GM21367 (cell line): ENCODE results near the gene SLC12A3.

ENCODE experiments used
- ATAC-seq: cut with Tn5 transposase; IDR thresholded peaks from one replicate; pipeline ENCODE4 v1.9.1; 2021; ENCODE audit not compliant: unreplicated experiment

The SLC12A3 gene

GRCh38 chr16:56848029-56848936 is 16.7 kb upstream of the SLC12A3 start:
- ATAC-seq, result no peak

DNA sequence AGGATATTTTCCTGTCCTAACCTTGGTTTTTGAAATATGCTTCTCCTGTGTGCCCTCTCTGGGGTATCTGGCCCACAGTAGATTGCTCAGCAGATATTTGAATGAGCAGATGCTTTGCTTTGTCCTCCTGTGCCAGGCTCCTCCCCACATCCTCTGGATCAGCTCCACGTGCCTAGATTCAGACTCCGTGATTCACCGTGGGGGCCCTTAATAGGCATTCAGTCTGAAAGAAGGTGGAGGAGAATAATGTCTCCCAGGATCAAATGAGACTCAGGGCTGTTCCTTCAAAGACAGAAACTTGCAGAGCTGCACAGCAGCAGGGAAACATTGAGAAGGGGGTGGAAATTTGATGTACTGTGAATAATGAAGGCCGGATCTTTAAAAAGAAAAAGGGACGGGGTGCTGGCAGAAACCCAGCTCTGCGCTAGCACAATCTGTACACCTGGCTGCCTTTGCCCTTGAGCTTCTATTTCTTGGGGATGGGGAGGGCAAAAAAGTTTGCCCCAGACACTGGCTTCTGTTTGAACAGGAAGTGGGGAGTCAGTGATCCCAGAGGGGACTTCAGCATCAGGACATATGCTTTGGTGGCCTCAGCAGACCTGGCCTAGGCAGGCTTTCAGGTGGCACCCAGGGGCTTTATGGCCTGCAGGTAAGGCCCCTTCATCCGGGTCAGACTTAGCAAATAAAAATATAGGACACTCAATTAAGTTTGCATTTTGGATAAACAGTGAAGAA is 15.9 kb upstream of the SLC12A3 start:
- no peak for ATAC-seq

- no peak for ATAC-seq
These were observed 15.0 kb upstream of the SLC12A3 start for GRCh38 chr16:56849690-56850680.

- ATAC-seq, result no peak
These were observed 13.2 kb upstream of the SLC12A3 start for GRCh38 chr16:56851671-56852400.

- ATAC-seq, result no peak
These were observed 12.6 kb upstream of the SLC12A3 start for GRCh38 chr16:56852401-56852730.

DNA sequence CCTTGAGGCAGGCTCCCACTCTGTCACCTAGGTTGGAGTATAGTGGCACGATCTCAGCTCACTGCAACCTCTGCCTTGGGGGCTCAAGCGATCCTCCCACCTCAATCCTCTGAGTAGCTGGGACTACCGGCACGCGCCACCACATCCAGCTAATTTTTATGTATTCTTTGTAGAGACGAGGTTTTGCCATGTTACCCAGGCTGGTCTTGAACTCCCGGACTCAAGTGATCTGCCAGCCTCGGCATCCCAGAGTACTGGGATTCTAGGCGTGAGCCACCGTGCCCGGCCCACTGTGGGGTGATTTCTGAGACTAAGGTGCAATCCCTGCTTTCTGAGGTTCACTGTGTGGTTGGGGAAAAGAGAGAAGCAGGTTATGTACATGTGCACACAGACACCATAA is 12.0 kb upstream of the SLC12A3 start:
- no peak for ATAC-seq

DNA sequence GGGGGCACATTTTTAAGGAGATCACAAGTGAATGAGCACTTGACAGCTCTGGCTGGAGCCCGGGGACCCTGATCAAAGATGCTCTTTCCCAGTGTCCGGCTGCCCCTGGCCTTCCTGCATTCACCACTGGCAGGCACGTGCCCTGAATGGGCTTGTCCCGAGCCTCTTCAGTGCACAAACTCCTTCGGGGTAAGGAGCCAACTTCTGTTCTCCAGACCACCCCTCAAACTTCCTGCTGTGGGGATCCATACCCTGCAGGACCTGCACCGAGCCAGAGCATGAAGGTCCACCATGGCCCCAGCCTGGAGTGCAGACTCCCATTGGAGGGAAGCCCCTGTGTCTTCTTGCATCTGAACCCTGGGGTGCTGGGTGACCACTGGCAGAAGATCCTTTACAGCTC is 9.8 kb upstream of the SLC12A3 start:
- no peak for ATAC-seq

GRCh38 chr16:56855946-56856345 is 9.1 kb upstream of the SLC12A3 start:
- no peak for ATAC-seq

GRCh38 chr16:56856876-56857447 is 8.0 kb upstream of the SLC12A3 start:
- no peak for ATAC-seq

DNA sequence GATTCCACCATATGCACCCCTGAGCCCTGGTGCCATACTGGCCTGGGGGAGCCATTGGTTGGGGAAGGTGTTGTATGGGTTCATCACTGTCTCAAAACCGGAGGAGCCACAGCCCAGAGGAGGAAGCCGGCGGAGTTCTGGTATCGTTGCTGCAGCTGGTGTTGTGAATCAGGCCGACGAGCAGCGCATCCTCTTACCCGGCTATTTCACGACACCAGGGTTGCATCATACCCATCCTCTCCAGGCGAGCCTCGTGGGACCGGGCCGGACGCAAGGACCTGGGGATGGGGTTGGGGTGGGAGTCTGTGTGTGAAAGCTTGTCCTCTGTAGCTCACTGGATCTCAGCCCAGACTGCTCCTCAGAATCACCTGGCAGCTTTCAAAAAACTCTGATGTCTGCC is 6.6 kb upstream of the SLC12A3 start:
- no peak for ATAC-seq

- no peak for ATAC-seq
These were observed 5.4 kb upstream of the SLC12A3 start for GRCh38 chr16:56859636-56860035.

DNA sequence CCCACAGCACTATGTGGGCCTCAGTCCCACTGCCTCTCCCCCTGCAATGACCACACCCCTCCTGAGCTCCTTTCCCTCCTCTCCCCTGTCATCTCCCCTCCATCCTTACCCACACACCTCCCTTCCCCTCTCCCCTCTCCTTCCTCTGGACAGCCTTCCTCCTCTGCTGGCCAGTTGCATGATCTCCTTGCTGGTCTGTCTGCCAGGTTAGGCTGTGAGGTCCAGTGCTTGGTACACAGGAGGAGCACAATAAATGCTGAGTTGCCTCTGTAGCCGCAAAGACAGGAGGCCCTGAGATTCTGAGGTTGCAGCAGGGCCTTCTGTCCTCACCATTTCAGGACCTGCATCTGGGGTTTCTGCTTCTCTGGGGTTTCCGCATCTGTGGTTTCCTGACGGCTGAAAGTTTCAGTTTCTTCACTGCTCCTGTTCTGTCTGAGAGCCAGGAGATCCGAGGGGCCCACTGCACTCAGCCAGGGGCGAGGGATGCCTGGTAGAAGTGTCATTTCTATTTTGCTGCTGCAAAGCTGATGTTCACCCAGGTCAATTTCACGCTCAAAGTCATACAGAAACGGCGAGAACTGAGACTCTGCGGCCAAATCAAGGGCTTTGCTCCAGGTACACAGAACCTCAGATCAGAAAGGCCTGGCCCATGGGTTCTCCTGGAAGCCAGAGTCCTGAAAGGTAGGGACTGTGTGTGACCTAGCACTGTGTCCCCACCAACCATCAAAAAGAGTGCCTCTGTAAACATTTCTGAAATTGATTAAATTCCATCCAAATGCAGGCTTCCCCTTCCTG is 4.6 kb upstream of the SLC12A3 start:
- ATAC-seq, result peak; percentile 72

GRCh38 chr16:56861092-56861610 is 3.9 kb upstream of the SLC12A3 start:
- no peak for ATAC-seq

GRCh38 chr16:56861756-56862155 is 3.3 kb upstream of the SLC12A3 start:
- no peak for ATAC-seq

DNA sequence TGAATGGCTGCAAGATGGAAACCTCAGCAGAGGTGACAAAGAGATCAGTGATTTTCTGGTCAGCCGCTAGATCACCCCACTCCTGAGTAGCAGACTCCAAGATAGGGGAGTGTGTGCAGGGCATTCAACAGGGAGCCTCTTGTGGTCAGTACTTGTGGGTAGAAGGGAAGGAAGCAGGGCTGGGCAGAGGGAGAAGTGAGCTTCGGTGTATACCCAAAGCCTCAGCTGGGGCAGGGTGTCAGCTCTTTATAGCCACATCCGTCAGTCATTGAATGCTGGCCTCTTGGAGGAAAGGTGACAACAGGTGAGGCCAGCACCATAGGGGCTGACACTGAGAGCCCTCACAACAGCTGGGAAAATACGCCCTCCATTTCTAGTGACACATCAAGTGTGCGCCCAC is 2.2 kb upstream of the SLC12A3 start:
- ATAC-seq, result no peak

DNA sequence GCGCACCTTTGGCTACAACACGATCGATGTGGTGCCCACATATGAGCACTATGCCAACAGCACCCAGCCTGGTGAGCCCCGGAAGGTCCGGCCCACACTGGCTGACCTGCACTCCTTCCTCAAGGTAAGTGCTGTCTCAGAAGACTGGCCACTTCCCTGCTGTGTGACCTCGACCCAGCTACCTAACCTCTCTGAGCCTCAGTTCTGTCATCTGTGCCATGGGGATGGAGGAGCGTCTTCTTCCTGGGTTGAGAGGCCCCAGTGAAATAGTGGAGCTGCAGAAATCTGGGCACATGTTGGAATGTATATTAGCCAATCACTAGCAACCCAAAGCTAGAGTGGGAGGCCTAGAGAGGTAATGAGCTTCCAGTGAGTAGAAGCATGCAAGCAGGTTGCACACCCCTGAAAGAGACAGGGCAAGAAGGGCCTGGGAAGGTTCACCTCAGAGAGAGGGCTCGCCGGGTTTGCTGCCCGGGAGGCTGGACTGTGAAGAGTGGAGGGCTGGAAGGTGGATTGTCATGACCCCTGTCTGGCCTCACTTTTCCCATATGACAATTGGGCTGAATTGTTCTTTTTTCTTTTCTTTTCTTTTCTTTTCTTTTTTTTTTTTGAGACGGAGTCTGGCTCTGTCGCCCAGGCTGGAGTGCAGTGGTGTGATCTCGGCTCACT is 521 bp downstream of the SLC12A3 start:
- no peak for ATAC-seq

DNA sequence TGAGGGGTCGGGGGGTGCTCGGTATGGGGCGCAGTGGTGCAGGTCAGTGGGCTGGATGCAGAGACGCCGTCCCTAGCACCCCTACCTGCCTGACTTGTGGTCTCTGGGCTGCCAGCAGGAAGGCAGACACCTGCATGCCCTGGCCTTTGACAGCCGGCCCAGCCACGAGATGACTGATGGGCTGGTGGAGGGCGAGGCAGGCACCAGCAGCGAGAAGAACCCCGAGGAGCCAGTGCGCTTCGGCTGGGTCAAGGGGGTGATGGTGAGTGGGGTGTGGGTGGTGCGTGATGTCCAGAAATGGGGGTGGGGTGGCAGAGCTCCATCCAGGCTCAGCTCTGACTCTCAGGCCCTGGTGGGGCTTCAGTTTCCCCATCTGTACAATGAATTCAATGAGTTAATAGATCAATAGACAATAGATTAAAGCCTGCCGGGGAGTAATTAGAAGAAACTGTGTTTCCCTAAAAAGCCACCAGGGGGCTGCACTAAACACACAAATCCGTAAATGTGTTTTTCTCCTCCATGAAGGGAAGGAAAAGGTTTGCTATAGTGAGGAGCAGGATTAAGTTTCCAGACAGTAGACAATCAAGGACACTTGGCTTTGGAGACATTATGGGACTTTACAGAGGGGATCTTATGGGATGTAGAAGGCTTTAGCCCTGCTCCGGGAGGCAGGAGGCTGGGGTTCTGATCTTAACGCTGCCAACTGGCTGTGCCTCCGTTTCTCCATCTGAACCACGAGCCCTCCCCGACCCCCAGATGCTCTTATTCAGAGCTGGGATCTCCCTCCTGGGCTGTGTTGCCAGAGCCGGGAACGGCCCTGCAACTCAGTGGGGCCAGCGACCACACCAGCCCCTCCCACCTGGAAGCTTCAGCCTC is 2.2 kb downstream of the SLC12A3 start:
- no peak for ATAC-seq

- ATAC-seq, result no peak
These were observed 3.2 kb downstream of the SLC12A3 start for GRCh38 chr16:56868175-56868574.
